ENCODE results near the gene RSRP1. TPM values are rescaled to one million over a fixed set of nuclear protein-coding genes. Genes with fewer than 3 reads are reported as not detected.

RSRP1 gene
- total and polyA plus RNA-seq, 2 of the 13 experiments (the other 11 are each of a cell fraction or from before 2014, with no cell fraction given): 43.9 to 52.8 TPM

- intact Hi-C loops (cut with micrococcal nuclease; ENCODE audit: unreplicated experiment): no loop called here
- TF ChIP-seq HNRNPH1 (optimal IDR thresholded peaks at IDR 0.05; ENCODE audit: low read depth, low read length) (no peak), ZNF317 (CRISPR knock-in tag; IDR thresholded peaks at IDR 0.05) (peak; percentile 68; the same call in 1 of the 2 replicates)
- WGBS (ENCODE audit: low lambda C conversion rate): 51% methylated on average over 2 of the region's 2 CpGs
- H3K36me3 ChIP-seq (replicated peaks in 1 of 2; ENCODE audit: control insufficient read depth in 1 of 2, insufficient read depth in 2 of 2, low read length in 2 of 2): no peaks in the 10 kb centered on the region
- ChIA-PET CTCF (ENCODE audit: low intra/inter-chr PET ratio, low total read pairs) (no interaction called here), POLR2A (interaction anchor here (1.6 kb wide), 1 partner anchor 14 kb away, joined by 4 read pairs; no protein-coding TSS in a partner anchor)
- H3K4me3 ChIP-seq (replicated peaks in 1 of 3; ENCODE audit: insufficient read depth in 1 of 3, low read depth in 2 of 3, low read length in 3 of 3): no peak overlapping the region
- in situ Hi-C loops (cut with HindIII; ENCODE audit: extremely low pct_ligation_motif_present, low pct_unique_long_range_greater_than_20kb): no loop called here
- FAIRE-seq (no peak), DNase-seq (ENCODE audit: low spot score) (no peak), ATAC-seq (no peak)
- H3K9ac ChIP-seq (ENCODE audit: insufficient read depth, low read depth, low read length): no peak overlapping the region
- H3K4me2 ChIP-seq (ENCODE audit: low read depth, low read length): no peak overlapping the region
- no TSS peak for BruUV-seq (replicated peaks)
- H3K27ac ChIP-seq (ENCODE audit: extremely low read length, insufficient read depth, low read length): no peak overlapping the region
- peaks cover 17% of the 10 kb centered on the region for H3K4me1 ChIP-seq (ENCODE audit: insufficient read depth, low read length)
- H3K79me2 ChIP-seq (ENCODE audit: insufficient read depth, low read length): no peaks in the 10 kb centered on the region
- H3K9me3 ChIP-seq (ENCODE audit: low read length): no peaks in the 10 kb centered on the region
- H3K27me3 ChIP-seq (ENCODE audit: control insufficient read depth in 1 of 2, insufficient read depth in 2 of 2, low read length in 2 of 2): no peaks in the 10 kb centered on the region
- no peaks in the 10 kb centered on the region for H4K20me1 ChIP-seq (ENCODE audit: insufficient read depth, low read length)
- no peak overlapping the region for H2AFZ ChIP-seq (ENCODE audit: low read length)
Measured at GRCh38 chr1:25253911-25254310, 6.7 kb upstream of the RSRP1 start.

GRCh38 chr1:25247829-25248754 lies 838 bp upstream of the RSRP1 start:
- H3K4me2 ChIP-seq (ENCODE audit: low read depth, low read length): peak overlapping the region; percentile 89
- DNase-seq (ENCODE audit: low spot score): no peak
- H3K9ac ChIP-seq (ENCODE audit: insufficient read depth, low read depth, low read length): peak overlapping the region; percentile 69
- peaks cover 4 to 19% of the 10 kb centered on the region in 2 experiments for H3K36me3 ChIP-seq (replicated peaks in 1 of 2; ENCODE audit: control insufficient read depth in 1 of 2, insufficient read depth in 2 of 2, low read length in 2 of 2)
- POLR2A ChIA-PET: interaction anchor here (0.6 to 1.4 kb wide), 18 partner anchors 8 to 523 kb away, joined by 3 to 59 read pairs (median 3); partner anchors contain the start of genes LDLRAP1, SYF2 and TMEM50A
- H3K27me3 ChIP-seq (ENCODE audit: control insufficient read depth in 1 of 2, insufficient read depth in 2 of 2, low read length in 2 of 2): no peaks in the 10 kb centered on the region; a peak in 1 of 5 replicates
- intact Hi-C loops (cut with micrococcal nuclease; ENCODE audit: unreplicated experiment): loop anchor here (5.0 kb wide), 1 partner anchor 89 kb away; the partner anchor contains the start of gene TMEM50A
- no peaks in the 10 kb centered on the region for H3K9me3 ChIP-seq (ENCODE audit: low read length)
- peak; percentile 90 for ATAC-seq
- H3K27ac ChIP-seq (ENCODE audit: extremely low read length, insufficient read depth, low read length): peak overlapping the region; percentile 84
- H2AFZ ChIP-seq (ENCODE audit: low read length): peak overlapping the region; percentile 19
- BruUV-seq (replicated peaks): no TSS peak
- WGBS (ENCODE audit: low lambda C conversion rate): 37% methylated on average over 19 of the region's 30 CpGs
- peak overlapping the region; percentile 68 to 96 (median 93) for H3K4me3 ChIP-seq (replicated peaks in 1 of 3; ENCODE audit: insufficient read depth in 1 of 3, low read depth in 2 of 3, low read length in 3 of 3)
- H4K20me1 ChIP-seq (ENCODE audit: insufficient read depth, low read length): peaks cover 24% of the 10 kb centered on the region
- CTCF ChIA-PET (ENCODE audit: low intra/inter-chr PET ratio, low total read pairs): no interaction called here
- peaks cover 41% of the 10 kb centered on the region for H3K4me1 ChIP-seq (ENCODE audit: insufficient read depth, low read length)
- no peak for FAIRE-seq
- in situ Hi-C loops (cut with HindIII; ENCODE audit: extremely low pct_ligation_motif_present, low pct_unique_long_range_greater_than_20kb): no loop called here
- H3K79me2 ChIP-seq (ENCODE audit: insufficient read depth, low read length): peaks cover 36% of the 10 kb centered on the region
- TF ChIP-seq GATA4 (IDR thresholded peaks at IDR 0.05; ENCODE audit: borderline replicate concordance, low read depth) (no peak), TCF7L2 (IDR thresholded peaks at IDR 0.05; ENCODE audit: low read depth, low read length) (no peak), FOXJ3 (CRISPR knock-in tag; IDR thresholded peaks at IDR 0.05; ENCODE audit: borderline replicate concordance) (no peak), ZNF513 (CRISPR knock-in tag; conservative IDR thresholded peaks at IDR 0.05) (no peak), ISX (CRISPR knock-in tag; conservative IDR thresholded peaks at IDR 0.05) (0 out of 2 replicates have a peak, but pooled peaks have one; percentile 18), ZNF572 (CRISPR knock-in tag; IDR thresholded peaks at IDR 0.05) (no peak), DRAP1 (CRISPR knock-in tag; IDR thresholded peaks at IDR 0.05) (no peak), KMT2B (CRISPR knock-in tag; IDR thresholded peaks at IDR 0.05) (no peak), SMAD3 (CRISPR knock-in tag; IDR thresholded peaks at IDR 0.05) (no peak), MAFK (conservative IDR thresholded peaks at IDR 0.05 in 1 of 2, IDR thresholded peaks at IDR 0.05 in 1 of 2; ENCODE audit: low read length in 2 of 2) (no peak), RAD21 (CRISPR knock-in tag; IDR thresholded peaks at IDR 0.05) (peak; percentile 61), BRF2 (CRISPR knock-in tag; IDR thresholded peaks at IDR 0.05) (no peak)
